ENCODE data around the gene HOATZ.

DNA sequence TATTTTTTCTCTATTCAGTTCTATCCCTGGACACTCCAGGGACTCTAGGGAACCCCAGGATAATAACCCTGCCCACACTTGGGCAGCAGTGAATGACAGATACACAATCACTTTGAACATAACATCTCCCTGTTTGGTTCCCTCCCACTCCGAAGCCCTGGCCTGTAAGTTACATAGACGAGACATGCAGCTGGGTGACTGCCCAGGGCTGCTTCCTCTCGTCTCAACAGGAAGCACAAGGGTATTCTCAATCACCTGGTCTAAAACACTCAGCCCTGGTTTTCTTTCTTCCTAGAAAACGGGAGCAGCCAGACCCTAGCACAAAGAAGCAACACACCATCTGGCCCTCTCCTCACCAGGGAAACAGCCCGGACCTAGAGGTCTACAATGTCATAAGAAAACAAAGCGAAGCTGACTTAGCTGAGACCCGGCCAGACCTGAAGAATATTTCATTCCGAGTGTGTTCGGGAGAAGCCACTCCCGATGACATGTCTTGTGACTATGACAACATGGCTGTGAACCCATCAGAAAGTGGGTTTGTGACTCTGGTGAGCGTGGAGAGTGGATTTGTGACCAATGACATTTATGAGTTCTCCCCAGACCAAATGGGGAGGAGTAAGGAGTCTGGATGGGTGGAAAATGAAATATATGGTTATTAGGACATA is 45.4 kb downstream of the HOATZ start:
- TF ChIP-seq CTBP1 (IDR thresholded peaks at IDR 0.05; ENCODE audit: borderline replicate concordance): no peak
- TF ChIP-seq BHLHE40 (IDR thresholded peaks at IDR 0.05; ENCODE audit: borderline replicate concordance): no peak
- no peak for TF ChIP-seq FOXM1 (IDR thresholded peaks at IDR 0.05; ENCODE audit: borderline replicate concordance)
- TF ChIP-seq HDGF (IDR thresholded peaks at IDR 0.05; ENCODE audit: borderline replicate concordance): no peak
- no peak for TF ChIP-seq TARDBP (IDR thresholded peaks at IDR 0.05)
- TF ChIP-seq ARNT (IDR thresholded peaks at IDR 0.05): no peak
- no peak for TF ChIP-seq FOXK2 (IDR thresholded peaks at IDR 0.05)
- TF ChIP-seq FOXA1 (IDR thresholded peaks at IDR 0.05): no peak
- TF ChIP-seq SP1 (IDR thresholded peaks at IDR 0.05): no peak
- no peak for TF ChIP-seq ZNF384 (IDR thresholded peaks at IDR 0.05)
- TF ChIP-seq LEF1 (IDR thresholded peaks at IDR 0.05; ENCODE audit: borderline replicate concordance): no peak
- TF ChIP-seq NFRKB (IDR thresholded peaks at IDR 0.05): no peak
- TF ChIP-seq ELF4 (IDR thresholded peaks at IDR 0.05): no peak

Measured in HEK293T (cell line).